RCC 7860 (cell line): ENCODE results near the gene COL24A1.
"Not testable (repeated sequence)": the region's sequence is repeated elsewhere in the genome, so short reads cannot be mapped to it uniquely, and the experiment has no call there.

Experiments
- DNase-seq: peaks from one replicate; pipeline ENCODE4 v3.0.0-alpha.2; 2015; ENCODE audit warnings: low spot score
- FAIRE-seq: peaks from 2 replicates; lab custom pipeline; 2012; peaks lifted over from hg19 to GRCh38; lab: Jason Lieb, UNC

The COL24A1 gene

DNA sequence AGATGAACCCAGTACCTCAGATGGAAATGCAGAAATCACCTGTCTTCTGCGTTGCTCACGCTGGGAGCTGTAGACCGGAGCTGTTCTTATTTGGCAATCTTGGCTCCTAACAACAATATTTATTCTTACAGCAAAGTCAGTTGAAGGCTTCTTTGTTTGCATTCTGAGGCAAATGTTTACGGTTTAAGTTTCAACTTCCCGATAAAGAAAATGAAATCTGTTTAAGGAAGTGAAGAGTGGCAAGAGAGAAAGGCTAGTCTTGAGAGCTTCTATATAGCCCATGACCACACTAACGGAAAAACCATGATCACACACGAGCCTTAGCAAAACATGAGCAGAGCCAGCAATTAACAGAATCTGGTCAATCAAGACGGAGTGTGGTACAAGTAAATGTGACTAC lies 325.7 kb downstream of the COL24A1 start:
- FAIRE-seq (no peak), DNase-seq (no peak)

DNA sequence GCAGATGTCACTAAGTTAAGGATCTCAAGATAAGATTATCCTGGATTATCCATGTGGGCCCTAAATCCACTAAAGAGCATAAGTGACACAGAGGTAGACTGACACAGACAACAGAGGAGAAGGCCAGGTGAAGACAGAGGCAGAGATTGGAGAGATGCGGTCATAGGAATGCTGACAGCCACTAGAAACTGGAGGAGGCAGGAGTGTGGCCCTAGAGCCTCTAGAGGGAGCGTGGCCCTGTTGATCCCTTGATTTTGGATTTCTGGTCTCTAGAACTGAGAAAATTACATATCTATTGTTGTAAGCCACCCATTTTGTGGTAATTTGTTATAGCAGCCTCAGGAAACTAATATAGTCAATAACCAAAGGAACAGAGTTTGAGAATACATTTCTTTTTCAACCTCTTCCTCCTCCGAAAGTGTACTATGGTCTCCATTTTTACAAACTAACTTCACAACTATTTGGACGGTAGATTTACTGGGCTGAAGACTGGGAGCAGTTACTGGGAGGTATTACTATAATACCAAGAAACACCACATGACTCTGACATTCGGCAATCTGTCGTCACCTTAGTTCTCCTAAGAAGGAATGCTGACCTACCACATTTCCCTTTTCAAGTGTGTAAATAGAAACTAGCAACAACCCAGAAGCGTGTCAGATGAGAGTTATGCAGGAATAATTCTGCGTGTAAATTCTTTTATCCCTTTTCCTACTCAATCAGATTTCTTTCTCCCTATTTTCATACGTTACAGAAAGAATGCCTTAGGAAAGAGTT lies 332.3 kb downstream of the COL24A1 start:
- FAIRE-seq (no peak), DNase-seq (no peak)

DNA sequence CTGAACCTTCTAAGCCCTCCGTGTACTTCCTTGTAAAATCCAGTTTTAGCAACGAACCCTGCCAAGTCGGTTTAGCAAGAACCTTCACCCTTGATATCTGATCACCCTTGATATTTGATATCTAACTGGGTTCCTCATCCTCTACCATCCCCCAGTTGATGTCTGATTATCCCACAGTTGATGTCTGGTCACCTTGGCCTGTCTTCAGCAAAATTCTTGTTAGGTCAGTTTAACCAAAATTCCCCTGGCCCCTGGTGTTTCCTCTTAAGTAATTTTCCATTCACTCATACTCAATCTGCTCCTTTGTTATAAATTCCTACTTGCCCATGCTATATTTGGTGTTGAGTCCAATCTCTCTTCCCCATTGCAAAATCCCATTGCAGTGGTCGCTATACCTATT lies 333.9 kb downstream of the COL24A1 start:
- FAIRE-seq: no peak
- DNase-seq: no peak

DNA sequence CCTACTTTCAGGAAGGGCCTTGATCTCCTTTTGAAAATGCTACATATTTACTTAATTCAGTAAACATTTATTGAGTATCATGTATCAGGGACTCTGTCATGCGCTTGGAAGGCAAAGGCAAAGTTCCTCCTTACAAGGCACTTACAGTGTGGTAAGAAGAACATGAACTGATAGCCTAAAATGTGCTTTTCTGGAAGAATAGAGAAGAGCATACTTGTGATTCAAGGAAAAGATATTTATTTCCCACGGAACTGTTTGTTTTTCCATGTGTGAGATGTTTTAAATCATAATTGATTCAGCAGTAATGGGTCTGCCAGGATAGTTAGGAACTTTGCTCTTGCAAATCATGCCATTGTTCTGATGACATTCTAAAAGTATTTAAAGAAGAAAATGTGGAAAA lies 338.2 kb downstream of the COL24A1 start:
- no peak for DNase-seq
- FAIRE-seq: no peak

DNA sequence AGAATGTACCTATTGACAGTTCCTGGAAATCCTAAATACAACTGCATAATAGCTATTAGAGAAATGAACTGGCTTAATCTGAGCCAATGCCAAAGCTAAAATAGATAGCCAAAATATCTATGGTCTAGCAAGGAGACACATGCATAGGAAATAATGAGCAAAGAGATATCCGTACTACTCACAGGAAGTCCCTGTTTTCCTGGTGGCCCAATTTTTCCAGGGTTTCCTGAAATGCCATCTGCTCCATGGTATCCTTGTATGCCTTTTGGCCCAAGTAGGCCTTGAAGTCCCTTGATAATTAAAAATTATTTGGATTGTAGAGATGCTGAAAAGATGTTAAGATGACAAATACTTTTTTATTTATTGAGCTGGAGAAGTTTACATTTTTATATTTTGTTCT lies 340.0 kb downstream of the COL24A1 start:
- DNase-seq (no peak), FAIRE-seq (no peak)

DNA sequence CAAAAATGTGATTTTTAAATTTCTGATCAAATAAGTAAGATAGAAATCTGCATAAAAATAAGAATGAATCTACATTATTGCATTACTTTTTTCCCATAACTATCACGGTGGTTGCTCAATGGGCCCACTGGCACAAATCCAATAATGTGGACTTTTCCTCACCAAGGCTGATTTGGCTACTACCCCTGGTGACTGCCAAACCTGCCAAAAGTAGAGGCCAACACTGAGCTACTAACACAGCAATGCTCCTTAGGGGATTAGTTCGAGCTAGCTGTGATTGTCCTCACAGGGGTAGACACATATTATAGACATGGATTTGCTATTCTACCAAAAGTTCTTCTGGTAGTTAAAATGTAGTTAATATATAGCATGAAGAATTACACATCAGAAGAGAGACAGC lies 340.7 kb downstream of the COL24A1 start:
- no peak for DNase-seq
- no peak for FAIRE-seq

DNA sequence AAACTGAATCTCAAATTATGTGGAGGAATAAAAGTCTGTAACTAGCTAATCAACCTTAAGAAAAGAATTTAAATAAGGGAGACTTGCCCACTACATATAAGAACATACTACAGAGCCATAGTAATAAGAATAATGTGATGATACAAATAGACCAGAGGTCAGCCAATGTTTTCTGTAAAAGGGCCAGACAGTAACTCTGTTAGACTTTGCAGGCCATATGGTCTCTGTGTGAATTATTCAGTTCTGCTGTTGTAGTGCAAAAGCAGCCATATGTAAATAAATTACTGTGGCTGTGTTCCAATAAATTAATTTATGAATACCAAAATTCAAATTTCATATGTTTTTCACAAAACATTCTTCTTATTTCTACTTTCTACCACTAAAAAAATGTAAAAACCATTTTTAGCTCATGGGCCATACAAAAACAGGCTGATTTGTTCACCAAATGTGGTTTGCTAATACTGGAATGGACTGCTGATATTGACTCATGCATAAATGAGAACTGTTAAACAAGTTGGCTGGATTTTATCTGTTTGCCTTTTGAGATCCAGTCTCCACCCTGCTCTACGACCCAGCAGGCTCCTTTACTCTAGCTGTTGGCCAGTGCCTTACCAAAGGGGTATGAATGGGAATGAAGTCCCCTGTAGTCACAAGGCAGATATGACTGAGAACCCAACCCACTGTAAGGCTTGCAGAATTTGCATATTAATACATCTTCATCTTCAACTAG lies 350.2 kb downstream of the COL24A1 start:
- no peak for FAIRE-seq
- DNase-seq: no peak

DNA sequence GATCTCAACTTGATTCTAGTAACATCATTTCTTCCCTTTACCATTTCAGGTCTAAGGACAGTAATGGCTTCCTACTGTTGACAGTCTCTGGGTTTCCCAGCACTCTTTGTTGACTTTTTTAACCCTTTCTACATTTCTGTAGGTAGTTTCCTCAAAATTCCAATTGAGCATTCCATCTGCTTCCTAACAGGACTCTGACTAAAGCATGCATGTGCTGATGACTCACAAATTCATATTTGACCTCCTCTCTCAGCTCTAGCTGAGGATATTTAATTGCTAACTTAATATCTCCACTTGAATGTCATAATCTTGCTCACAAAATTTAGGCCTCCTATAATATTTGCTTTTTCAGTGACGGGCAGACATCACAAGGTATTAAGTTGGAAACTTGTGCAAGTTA lies 355.1 kb downstream of the COL24A1 start:
- DNase-seq (no peak), FAIRE-seq (no peak)

DNA sequence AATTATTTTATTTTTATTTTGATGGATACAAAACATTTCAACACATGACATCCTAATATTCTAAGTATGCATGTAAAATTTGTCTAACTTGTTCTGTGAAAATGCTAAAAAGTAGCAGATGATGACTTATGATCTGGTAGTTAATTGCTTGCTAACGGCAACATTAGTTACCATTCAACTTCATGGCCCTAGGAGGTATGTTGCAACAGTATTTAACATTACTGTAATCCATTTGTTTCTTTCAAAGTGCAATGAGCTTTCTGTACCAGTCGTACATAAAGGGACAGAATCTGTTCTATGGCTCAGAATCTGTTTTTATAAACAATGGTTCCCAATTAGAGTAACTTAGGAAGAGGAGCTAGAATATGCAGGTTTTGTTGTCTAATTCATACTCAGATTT lies 356.8 kb downstream of the COL24A1 start:
- DNase-seq: no peak
- no peak for FAIRE-seq

DNA sequence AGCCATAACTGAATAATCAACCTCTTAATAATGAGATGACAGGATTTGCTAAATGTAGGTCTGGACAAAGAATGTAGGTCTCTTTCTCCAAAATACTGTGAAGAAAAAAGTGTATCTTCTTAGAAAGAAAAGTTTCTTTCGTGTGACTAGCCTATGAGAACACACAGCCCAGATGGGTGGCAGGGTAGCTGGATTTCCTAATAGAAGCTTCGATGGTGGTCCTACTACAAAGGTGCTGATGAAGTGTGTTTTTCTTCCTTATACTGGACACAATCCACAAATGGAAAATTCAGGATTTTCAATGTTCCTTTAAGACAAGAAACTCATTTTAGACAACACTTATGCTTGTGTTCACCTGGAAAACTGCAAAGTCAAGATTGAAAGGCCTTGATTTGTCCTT lies 358.2 kb downstream of the COL24A1 start:
- no peak for DNase-seq
- no peak for FAIRE-seq

DNA sequence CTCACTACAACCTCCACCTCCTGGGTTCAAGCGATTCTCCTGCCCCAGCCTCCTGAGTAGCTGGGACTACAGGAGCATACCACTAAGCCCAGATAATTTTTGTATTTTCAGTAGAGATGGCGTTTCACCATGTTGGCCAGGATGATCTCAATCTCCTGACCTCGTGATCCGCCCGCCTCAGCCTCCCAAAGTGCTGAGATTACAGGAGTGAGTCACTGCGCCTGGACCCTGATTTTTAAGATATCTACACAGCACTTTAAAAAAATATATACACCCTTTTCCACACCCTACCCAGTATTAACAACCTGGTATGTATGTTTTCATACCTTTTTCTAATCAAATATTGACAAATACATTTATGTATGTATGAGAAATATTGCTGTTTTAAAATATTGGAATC lies 379.6 kb downstream of the COL24A1 start:
- not testable (repeated sequence) for FAIRE-seq, DNase-seq

DNA sequence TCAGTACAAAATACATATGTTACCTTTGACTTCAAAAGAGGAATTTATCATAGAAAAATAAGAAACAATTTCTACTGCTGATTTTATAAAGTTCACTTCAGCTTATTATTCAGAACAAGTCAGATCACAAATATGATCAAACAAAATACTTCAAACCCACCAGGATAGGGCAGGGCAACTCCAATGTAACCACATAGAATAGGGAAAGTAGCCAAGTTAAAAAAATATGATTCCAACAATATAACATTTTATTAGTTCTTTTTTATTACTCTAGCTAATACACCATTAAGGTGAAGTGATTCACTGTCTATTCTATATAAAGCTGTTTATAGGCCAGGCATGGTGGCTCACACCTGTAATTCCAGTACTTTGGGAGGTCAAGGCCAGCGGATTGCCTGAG lies 393.8 kb downstream of the COL24A1 start:
- DNase-seq: no peak
- no peak for FAIRE-seq

DNA sequence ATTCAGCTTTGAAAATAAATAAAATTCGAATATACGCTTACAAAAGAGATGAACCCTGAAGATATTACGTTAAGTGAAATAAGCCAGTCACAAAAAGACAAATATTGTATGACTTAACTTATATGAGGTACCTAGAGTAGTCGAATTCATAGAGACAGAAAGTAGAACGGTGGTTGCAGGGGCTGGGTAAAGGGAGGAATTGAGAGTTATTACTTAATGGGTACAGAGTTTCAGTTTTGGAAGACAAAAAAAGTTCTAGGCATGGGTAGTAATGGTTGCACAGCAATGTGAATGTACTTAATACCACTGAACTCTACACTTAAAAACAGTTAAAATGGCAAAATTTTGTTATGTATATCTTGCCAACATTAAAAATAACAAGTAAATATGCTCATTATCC lies 399.7 kb downstream of the COL24A1 start:
- DNase-seq (no peak), FAIRE-seq (no peak)

DNA sequence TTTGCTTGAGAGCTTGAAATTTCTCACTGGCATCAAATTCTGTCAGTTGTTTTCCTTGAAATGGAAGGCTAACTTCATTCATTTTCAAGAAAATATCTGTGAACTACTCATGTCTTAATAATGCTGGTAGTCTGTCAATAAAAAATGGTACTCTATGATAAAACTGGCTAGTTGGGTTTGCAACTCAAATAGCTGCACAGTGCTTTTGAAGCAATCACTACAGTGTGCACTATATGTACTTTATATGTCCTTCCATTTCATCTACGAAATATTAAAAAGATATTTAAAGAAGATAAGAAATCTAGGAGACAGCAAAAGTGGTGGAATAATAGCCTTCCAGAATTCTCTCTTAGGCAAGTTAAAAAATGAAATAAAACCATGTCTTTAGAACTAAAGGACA lies 408.5 kb downstream of the COL24A1 start:
- FAIRE-seq (no peak), DNase-seq (no peak)

DNA sequence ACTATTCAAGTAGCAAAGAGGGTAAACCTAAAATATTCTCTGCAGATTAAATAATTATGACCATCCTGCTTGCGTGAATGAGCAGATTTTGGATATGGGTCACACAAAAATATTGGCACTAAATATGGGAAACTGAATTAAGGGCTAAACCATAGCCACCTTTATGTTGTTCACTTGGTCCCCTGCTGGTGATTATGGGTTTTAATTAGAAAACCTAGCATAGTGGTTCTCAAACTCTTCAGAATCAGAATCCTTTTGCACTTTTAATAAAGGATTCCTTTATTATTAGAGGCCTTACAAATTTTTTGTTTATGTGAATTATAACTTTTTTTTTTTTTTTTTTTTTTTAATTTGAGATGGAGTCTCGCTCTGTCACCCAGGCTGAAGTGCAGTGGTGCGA lies 409.8 kb downstream of the COL24A1 start:
- FAIRE-seq (no peak), DNase-seq (no peak)

DNA sequence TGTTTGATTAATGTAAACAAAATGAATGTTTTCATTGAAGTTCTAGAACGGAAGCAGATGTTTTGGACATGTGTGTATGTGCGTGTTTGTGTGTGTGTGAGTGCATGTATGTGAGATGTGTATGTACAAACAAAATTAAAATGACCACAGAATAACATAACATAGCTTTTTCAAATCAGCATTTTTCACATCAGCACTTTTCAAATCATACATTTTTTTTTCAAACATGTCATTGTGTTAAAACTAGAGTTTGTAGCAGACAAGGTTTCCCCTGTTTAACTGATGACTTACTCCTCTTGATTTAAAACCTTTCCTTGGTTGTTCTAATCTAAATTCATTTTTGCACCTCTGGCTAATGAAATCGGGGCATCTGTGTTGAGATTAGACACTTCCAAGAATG lies 412.8 kb downstream of the COL24A1 start:
- FAIRE-seq: no peak

DNA sequence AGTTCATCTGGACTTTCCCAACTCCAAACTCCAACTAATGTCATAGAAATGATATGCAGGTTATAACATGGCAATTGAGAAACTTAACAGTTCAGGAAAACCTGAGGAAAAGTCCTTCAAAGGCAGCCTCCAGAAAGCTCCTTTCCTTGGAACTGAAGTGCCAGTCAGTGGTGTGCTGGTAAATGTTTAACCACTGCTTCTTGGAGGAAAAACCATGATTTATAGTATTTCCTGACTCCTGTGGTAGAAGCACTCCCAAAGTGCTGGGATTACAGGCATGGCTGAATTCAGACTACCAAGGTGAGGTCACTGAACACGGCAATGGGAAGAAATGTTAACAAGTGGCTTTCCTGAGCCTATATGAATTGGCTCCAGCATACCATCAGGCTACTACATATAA lies 421.6 kb downstream of the COL24A1 start:
- DNase-seq (peak; percentile 89), FAIRE-seq (peak; percentile 99)

More for the DNA sequence above, 412.8 kb downstream of the COL24A1 start:
- no peak for DNase-seq

DNA sequence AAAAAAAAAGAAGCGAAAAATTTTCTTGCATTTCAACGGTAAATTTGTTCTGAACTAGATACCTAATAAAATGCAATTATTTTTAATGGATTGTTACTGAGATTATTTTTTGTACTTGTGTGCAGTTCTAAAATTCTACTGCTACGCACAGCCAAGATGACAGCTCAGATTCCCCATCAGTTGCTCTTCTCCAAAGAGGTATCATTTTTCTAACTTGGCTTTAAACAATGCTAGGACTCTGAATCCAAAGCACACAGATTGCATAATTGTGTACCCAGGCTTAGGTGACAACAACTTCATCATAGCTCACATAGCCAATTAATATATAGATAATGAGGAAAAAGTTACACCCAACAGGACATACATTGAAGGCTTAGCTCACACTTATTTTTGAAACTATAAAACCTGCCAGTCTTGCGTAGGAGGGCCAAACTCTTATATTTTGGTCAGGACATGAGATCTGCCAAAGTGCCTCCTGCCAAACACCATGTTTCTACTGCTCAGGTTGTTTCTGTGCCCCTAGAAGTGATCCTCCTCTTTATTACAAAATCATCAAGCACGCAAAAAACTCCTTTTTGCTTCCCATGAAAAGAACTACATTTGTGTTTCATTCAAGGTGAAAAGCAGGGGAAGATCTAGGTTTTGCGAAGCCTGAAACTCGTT lies 437.8 kb downstream of the COL24A1 start:
- DNase-seq: no peak

DNA sequence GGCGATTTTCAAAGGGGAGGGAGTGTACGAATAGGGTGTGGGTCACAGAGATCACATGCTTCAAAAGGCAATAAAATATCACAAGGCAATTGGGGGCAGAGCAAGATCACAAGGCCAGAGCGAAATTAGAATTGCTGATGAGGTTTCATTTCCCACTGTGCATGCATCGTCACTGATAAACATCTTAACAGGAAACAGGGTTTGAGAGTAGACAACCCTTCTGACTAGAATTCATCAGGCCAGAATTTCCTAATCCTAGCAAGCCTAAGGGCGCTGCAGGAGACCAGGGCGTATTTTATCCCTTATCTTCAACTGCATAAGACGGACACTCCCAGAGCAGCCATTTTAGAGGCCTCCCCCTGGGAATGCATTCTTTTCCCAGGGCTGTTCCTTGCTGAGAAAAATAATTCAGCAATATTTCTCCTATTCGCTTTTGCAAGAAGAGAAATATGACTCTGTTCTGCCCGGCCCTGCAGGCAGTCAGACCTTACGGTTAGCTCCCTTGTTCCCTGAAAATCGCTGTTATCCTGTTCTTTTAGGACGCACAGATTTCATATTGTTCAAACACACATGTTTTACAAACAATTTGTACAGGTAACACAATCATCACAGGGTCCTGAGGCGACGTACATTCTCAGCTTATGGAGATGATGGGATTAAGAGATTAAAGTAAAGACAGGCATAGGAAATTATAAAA lies 442.0 kb downstream of the COL24A1 start:
- DNase-seq, FAIRE-seq: not testable (repeated sequence)

More for the DNA sequence above, 437.8 kb downstream of the COL24A1 start:
- no peak for FAIRE-seq

DNA sequence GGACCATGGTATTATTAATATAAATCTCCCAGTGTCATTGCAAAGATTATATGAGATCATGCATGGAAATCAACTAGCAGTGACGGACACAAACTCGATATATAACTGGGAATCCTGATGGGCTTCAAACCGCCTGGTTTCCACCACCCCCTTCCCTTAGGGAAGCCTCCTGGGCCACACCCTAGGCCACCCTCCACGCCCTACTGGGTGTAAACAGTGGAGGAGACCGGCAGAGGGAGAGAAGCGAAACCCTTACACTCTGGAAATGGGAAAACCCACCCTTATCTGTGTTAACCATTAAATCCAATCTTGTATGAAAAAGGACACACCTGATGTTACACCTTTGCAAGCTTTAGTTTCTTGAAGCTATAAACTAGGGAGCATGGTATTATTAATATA lies 447.7 kb downstream of the COL24A1 start:
- no peak for FAIRE-seq
- no peak for DNase-seq
